HG03354 (cell line): ENCODE data around the gene ENTPD2.

Experiments
- ATAC-seq: cut with Tn5 transposase; IDR thresholded peaks from one replicate; pipeline ENCODE4 v1.9.1; 2021; ENCODE audit warnings: mild to moderate bottlenecking; ENCODE audit not compliant: unreplicated experiment, poor library complexity, severe bottlenecking

Gene ENTPD2

GRCh38 chr9:137020771-137021567, 32.9 kb downstream of the ENTPD2 start:
- no peak for ATAC-seq

GRCh38 chr9:137019891-137020683, 33.8 kb downstream of the ENTPD2 start:
- no peak for ATAC-seq

GRCh38 chr9:137018761-137019559, 34.9 kb downstream of the ENTPD2 start:
- ATAC-seq = no peak

DNA sequence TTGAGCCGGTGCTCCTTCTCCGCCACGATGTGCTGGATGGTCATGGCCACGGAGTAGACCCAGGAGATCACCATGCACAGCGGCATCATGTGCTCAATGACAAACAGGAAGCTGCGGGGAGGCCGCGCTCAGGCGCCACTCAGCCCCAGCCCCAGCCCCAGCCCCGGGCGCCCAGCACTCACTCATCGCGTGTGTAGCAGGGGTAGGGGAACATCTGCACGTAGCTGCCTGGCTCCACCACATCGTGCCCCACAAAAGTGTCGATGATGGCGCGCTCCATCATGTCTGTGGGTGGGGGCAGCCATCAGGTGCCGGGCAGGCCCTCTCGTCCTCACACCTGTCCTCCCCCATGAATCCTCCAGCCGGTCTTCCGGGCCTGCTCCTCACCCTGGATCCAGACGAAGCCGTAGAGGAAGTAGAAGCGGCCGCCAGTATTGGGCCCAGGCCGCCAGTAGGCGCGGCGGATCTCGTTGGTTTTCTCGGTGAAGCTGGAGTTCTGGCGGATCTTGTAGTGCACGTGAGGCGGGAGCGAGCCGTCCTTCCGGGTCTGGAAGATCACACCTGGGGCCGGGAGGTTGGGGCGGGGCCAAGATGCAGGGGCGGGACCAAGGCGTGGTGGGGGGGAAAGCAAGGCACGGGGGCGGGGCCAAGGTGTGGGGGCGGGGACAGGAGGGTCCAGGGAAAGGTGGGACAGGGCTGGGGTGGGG, 35.9 kb downstream of the ENTPD2 start:
- ATAC-seq = no peak

- no peak for ATAC-seq
Observed at GRCh38 chr9:137017071-137017470, 36.8 kb downstream of the ENTPD2 start.

- ATAC-seq = no peak
Observed at GRCh38 chr9:137016436-137016835, 37.4 kb downstream of the ENTPD2 start.

DNA sequence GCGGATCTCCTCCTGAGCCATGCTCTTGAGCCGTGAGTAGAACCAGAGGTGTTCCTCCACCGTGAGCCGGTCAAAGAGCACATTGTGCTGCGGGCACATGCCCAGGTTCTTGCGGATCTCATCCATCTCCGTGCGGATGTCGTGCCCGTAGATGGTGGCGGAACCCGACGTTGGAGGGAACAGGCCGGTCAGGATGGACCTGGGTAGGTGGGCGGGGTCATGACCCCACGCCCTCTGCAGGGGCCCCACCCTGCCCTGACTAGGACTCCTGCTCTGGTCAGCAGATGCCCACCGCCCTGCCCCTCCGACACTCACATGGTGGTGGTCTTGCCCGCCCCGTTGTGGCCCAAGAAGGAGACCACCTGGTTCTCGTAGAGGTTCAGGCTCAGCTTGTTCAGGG, 37.9 kb downstream of the ENTPD2 start:
- no peak for ATAC-seq

GRCh38 chr9:137015540-137015930, 38.3 kb downstream of the ENTPD2 start:
- ATAC-seq = no peak

- ATAC-seq = no peak
Observed at GRCh38 chr9:137014776-137015539, 38.9 kb downstream of the ENTPD2 start.

- ATAC-seq = no peak
Observed at GRCh38 chr9:137014166-137014565, 39.7 kb downstream of the ENTPD2 start.

- no peak for ATAC-seq
Observed at GRCh38 chr9:137013571-137013940, 40.3 kb downstream of the ENTPD2 start.

DNA sequence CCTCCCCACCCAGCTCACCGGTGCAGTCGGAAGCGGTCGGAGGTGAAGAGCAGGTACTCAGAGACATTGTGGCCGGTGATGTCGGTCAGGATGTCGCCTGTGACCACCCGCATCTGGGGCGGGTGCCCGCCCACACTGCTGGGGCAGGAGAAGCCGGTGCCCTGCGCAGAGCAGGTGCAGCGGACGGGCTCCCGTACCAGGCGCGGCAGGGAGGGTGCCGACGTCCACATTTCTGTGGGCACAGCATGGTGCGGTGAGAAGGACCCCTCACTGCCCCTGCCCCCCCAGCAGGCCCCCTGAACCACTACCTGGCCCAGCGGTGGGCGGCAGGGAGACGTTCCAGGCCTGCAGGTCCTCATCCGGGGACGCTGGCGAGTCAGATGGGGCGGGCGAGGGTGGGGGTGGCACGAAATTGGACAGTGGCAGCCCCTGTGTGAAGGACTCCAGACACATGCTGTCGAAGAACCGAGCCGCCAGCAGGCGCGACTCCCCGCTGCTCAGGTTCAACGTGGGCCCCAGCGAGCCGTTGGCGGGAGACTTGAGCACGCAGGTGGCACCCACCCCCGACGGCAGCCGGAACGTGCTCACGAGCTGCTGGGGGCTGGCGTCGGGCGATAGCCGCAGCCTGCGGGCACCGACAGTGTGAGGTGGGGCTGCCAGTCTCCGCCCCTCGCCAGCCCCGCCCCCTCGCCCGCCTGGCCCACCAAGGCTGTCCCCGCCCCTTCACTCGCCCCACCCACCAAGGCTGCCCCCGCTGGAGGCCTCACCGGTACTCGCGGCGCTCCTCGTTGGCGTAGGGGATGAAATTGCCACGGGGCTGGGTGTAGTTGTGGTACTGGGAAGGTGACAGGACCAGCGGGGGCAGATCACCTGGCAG, 40.9 kb downstream of the ENTPD2 start:
- no peak for ATAC-seq

GRCh38 chr9:137011907-137012675, 41.8 kb downstream of the ENTPD2 start:
- no peak for ATAC-seq

DNA sequence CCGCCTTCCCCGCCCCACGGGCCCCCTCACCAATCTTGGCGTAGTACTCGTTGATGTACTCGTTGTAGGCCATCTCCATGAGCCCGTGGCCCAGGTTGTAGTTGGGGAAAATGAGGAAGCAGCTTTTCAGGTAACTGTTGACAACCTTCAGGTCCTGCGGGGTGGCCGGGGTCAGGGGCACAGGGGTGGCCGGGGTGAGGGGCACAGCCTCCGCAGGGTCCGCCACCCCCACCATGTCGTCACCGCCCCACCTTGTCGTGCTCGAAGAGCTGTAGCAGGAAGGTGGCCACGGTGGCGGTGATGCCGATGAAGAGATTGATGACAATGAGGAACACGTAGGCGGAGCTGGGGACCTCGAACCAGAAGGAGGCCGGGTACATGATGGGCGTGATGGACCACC, 42.7 kb downstream of the ENTPD2 start:
- ATAC-seq = no peak

- ATAC-seq = no peak
Observed at GRCh38 chr9:137009938-137010732, 43.7 kb downstream of the ENTPD2 start.

DNA sequence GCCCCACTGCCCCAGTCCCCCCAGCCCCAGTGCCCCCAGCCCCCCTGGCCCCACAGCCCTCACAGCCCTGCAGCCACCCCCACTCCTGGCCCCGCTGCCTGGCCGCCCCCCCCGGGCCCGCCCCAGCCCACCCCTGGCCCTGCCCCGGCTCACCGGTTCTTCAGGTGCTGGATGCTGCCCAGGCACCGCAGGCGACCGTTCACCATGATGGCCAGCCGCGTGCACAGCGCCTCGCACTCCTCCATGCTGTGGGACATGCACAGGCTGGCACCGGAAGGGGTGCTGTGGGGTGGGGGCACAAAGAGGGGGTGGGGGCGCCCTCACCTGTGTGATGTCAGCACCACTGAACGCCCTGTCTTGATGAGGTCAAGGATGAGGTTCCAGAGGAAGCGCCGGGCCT, 44.6 kb downstream of the ENTPD2 start:
- no peak for ATAC-seq

DNA sequence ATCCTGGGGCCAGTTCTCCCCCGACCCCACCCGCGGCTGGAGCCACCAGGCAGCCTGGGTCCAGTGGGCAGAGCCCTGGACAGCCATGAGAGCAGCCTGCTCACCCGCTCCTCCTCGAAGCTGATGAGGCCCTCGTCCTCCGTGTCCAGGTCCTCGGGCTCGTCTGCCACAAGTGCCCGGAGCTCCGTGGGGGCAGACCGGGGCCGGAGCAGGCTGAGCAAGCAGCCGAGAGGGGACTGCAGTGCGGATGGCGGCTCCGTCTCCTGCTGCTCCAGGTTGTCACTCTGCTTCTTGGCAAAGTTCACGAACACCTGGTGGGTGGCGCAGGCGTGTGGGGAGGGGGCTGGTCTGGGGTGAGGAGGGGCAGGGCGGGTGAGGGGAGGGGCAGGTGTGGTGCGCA, 45.5 kb downstream of the ENTPD2 start:
- no peak for ATAC-seq
